ENCODE results near the gene ZFHX3. TPM values are rescaled to one million over a fixed set of nuclear protein-coding genes. Genes with fewer than 3 reads are reported as not detected.

Gene ZFHX3
- total RNA-seq, 4 donors from 2014 or later, result 36.3 to 44.0 (median 38.1) TPM

- peak; percentile 73 to 77 for DNase-seq (ENCODE audit: low spot score in 2 of 2)
- WGBS, 2 donors, result 26 to 34% methylated on average over 12 of the region's 12 CpGs
- Histone ChIP-seq H3K27me3 (no peaks in the 10 kb centered on the region), H3K4me1 (peaks cover 0 to 63% (median 34%) of the 10 kb centered on the region in 4 donors), H3K36me3 (no peaks in the 10 kb centered on the region), H3K9me3 (no peaks in the 10 kb centered on the region), H3K27ac (peak overlapping the region in 3 of 4 donors; percentile 2 to 72 (median 59)), H3K4me3 (no peak overlapping the region)
- TF ChIP-seq, protein P1, sequence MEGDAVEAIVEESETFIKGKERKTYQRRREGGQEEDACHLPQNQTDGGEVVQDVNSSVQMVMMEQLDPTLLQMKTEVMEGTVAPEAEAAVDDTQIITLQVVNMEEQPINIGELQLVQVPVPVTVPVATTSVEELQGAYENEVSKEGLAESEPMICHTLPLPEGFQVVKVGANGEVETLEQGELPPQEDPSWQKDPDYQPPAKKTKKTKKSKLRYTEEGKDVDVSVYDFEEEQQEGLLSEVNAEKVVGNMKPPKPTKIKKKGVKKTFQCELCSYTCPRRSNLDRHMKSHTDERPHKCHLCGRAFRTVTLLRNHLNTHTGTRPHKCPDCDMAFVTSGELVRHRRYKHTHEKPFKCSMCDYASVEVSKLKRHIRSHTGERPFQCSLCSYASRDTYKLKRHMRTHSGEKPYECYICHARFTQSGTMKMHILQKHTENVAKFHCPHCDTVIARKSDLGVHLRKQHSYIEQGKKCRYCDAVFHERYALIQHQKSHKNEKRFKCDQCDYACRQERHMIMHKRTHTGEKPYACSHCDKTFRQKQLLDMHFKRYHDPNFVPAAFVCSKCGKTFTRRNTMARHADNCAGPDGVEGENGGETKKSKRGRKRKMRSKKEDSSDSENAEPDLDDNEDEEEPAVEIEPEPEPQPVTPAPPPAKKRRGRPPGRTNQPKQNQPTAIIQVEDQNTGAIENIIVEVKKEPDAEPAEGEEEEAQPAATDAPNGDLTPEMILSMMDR (IDR thresholded peaks at IDR 0.05), result no peak
- TF ChIP-seq EP300 (IDR thresholded peaks at IDR 0.05), result peak in 1 of 2 donors; percentile 84
These were observed 27.5 kb downstream of the ZFHX3 start for GRCh38 chr16:73020409-73020884.

DNA sequence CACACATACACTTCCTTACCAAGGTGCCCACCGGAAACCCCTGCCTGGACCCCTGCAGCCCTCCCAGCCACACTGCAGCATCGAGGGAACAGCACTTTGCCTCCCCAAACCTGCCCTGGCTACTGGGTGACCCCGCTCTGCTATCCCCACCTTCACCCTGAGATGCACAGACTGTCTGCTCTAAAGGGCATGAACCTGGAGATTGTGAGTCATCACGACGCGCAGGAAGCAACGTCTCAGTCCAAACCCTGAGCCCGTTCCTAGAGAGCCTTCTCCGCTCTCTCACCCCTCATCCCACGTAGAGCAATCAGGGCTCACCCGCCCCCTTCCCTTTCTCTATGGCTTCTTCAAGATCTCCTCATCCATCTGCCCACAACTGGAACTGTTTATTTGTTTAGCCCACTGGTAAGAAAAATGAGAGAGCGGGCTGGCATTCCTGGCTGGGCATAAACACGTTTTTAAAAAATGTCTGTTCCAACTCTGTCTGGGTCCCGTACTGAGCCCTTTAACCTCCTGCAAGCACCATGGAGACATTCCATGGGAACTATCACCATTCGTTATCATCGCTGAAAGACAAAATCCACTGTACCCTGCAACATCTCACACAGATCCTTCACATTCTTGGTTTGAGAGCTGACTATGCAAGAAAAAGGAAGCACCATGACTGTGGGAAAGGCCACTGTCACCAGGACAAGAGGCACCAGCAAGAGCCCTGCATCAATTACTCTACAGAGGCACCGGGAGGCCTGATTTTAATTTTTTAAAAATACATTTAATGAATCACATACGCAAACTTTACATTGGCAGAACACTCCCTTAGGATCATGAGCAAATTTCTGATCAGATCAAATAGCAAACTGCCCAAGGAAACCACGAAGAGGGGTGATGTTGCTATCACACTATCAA is 28.2 kb downstream of the ZFHX3 start:
- Histone ChIP-seq H3K9me3 (no peaks in the 10 kb centered on the region), H3K4me1 (peaks cover 0 to 55% (median 27%) of the 10 kb centered on the region in 4 donors), H3K4me3 (no peak overlapping the region), H3K27me3 (no peaks in the 10 kb centered on the region), H3K36me3 (no peaks in the 10 kb centered on the region), H3K27ac (peak overlapping the region in 3 of 4 donors; percentile 4 to 72 (median 59))
- no peak for TF ChIP-seq POLR2A (IDR thresholded peaks at IDR 0.05)
- TF ChIP-seq, protein P1 (IDR thresholded peaks at IDR 0.05), result no peak
- no peak for TF ChIP-seq EP300 (IDR thresholded peaks at IDR 0.05)
- WGBS, 2 donors, result 36 to 39% methylated on average over 18 to 19 of the region's 19 CpGs
- no peak for DNase-seq (ENCODE audit: low spot score in 2 of 2)

- no peaks in the 10 kb centered on the region for H3K27me3 ChIP-seq
- H3K4me3 ChIP-seq, result no peak overlapping the region
- H3K36me3 ChIP-seq, result no peaks in the 10 kb centered on the region
- 75 to 86% methylated on average over 15 to 19 of the region's 19 CpGs for WGBS, 2 donors
- H3K27ac ChIP-seq, result peak overlapping the region in 3 of 4 donors; percentile 4 to 72 (median 59)
- no peak for TF ChIP-seq EP300 (IDR thresholded peaks at IDR 0.05)
- TF ChIP-seq POLR2A (IDR thresholded peaks at IDR 0.05), result no peak
- TF ChIP-seq, protein P1 (IDR thresholded peaks at IDR 0.05), result no peak
- peaks cover 0 to 49% (median 27%) of the 10 kb centered on the region in 4 donors for H3K4me1 ChIP-seq
- no peak for DNase-seq (ENCODE audit: low spot score in 2 of 2)
- H3K9me3 ChIP-seq, result no peaks in the 10 kb centered on the region
These were observed 29.0 kb downstream of the ZFHX3 start for GRCh38 chr16:73018821-73019456.

- H3K36me3 ChIP-seq, result no peaks in the 10 kb centered on the region
- DNase-seq (ENCODE audit: low spot score in 2 of 2), result no peak
- WGBS, 2 donors, result 81 to 85% methylated on average over 5 of the region's 5 CpGs
- no peak overlapping the region for H3K27ac ChIP-seq
- H3K4me3 ChIP-seq, result no peak overlapping the region
- no peaks in the 10 kb centered on the region for H3K27me3 ChIP-seq
- no peaks in the 10 kb centered on the region for H3K9me3 ChIP-seq
- TF ChIP-seq, protein P1 (IDR thresholded peaks at IDR 0.05), result no peak
- no peak for TF ChIP-seq POLR2A (IDR thresholded peaks at IDR 0.05)
- TF ChIP-seq EP300 (IDR thresholded peaks at IDR 0.05), result no peak
- peaks cover 0 to 40% (median 27%) of the 10 kb centered on the region in 4 donors for H3K4me1 ChIP-seq
These were observed 30.6 kb downstream of the ZFHX3 start for GRCh38 chr16:73017321-73017720.

- H3K36me3 ChIP-seq, result no peaks in the 10 kb centered on the region
- H3K27me3 ChIP-seq, result no peaks in the 10 kb centered on the region
- WGBS, 2 donors, result 74 to 88% methylated on average over 2 of the region's 2 CpGs
- H3K27ac ChIP-seq, result no peak overlapping the region
- TF ChIP-seq EP300 (IDR thresholded peaks at IDR 0.05) (no peak), POLR2A (IDR thresholded peaks at IDR 0.05) (no peak)
- TF ChIP-seq, protein P1 (IDR thresholded peaks at IDR 0.05), result no peak
- H3K4me1 ChIP-seq, result peaks cover 0 to 40% (median 24%) of the 10 kb centered on the region in 4 donors
- DNase-seq (ENCODE audit: low spot score in 2 of 2), result no peak
- H3K4me3 ChIP-seq, result no peak overlapping the region
- H3K9me3 ChIP-seq, result no peaks in the 10 kb centered on the region
These were observed 31.5 kb downstream of the ZFHX3 start for GRCh38 chr16:73016488-73016830.

Data from tibial nerve (tissue), 4 donors.